ENCODE measurements around the gene SYT9.

Gene SYT9

GRCh38 chr11:7251836-7252682, at the start of gene SYT9:
Gene SYT9, plus strand, starts transcription at chr11:7251904. Its CDS starts 283 bp downstream, at chr11:7252187.
- in situ Hi-C loops (cut with MboI; ENCODE audit: low sequenced_read_pairs), result no loop called here

GRCh38 chr11:7202412-7202811, 49.3 kb upstream of the SYT9 start:
- in situ Hi-C loops (cut with MboI; ENCODE audit: low sequenced_read_pairs), result no loop called here

- in situ Hi-C loops (cut with MboI; ENCODE audit: low sequenced_read_pairs), result no loop called here
These were observed 46.9 kb upstream of the SYT9 start for GRCh38 chr11:7204778-7205177.

GRCh38 chr11:7208391-7208790, 43.3 kb upstream of the SYT9 start:
- in situ Hi-C loops (cut with MboI; ENCODE audit: low sequenced_read_pairs), result no loop called here

GRCh38 chr11:7219491-7219890, 32.2 kb upstream of the SYT9 start:
- in situ Hi-C loops (cut with MboI; ENCODE audit: low sequenced_read_pairs), result no loop called here

- in situ Hi-C loops (cut with MboI; ENCODE audit: low sequenced_read_pairs), result no loop called here
These were observed 31.1 kb upstream of the SYT9 start for GRCh38 chr11:7220636-7221035.

GRCh38 chr11:7222619-7223018, 29.1 kb upstream of the SYT9 start:
- in situ Hi-C loops (cut with MboI; ENCODE audit: low sequenced_read_pairs), result no loop called here

GRCh38 chr11:7239877-7240276, 11.8 kb upstream of the SYT9 start:
- in situ Hi-C loops (cut with MboI; ENCODE audit: low sequenced_read_pairs), result no loop called here

GRCh38 chr11:7245341-7245740, 6.4 kb upstream of the SYT9 start:
- in situ Hi-C loops (cut with MboI; ENCODE audit: low sequenced_read_pairs), result no loop called here

- in situ Hi-C loops (cut with MboI; ENCODE audit: low sequenced_read_pairs), result no loop called here
These were observed 5.5 kb upstream of the SYT9 start for GRCh38 chr11:7246179-7246578.

GRCh38 chr11:7250166-7250565, 1.5 kb upstream of the SYT9 start:
- in situ Hi-C loops (cut with MboI; ENCODE audit: low sequenced_read_pairs), result no loop called here

- in situ Hi-C loops (cut with MboI; ENCODE audit: low sequenced_read_pairs), result no loop called here
These were observed 243 bp upstream of the SYT9 start for GRCh38 chr11:7251487-7251835.

GRCh38 chr11:7252683-7253213, 1.0 kb downstream of the SYT9 start:
- in situ Hi-C loops (cut with MboI; ENCODE audit: low sequenced_read_pairs), result no loop called here

- in situ Hi-C loops (cut with MboI; ENCODE audit: low sequenced_read_pairs), result no loop called here
These were observed 2.1 kb downstream of the SYT9 start for GRCh38 chr11:7253800-7254199.

- in situ Hi-C loops (cut with MboI; ENCODE audit: low sequenced_read_pairs), result no loop called here
These were observed 3.1 kb downstream of the SYT9 start for GRCh38 chr11:7254731-7255291.

- in situ Hi-C loops (cut with MboI; ENCODE audit: low sequenced_read_pairs), result no loop called here
These were observed 5.2 kb downstream of the SYT9 start for GRCh38 chr11:7256943-7257342.

- in situ Hi-C loops (cut with MboI; ENCODE audit: low sequenced_read_pairs), result no loop called here
These were observed 6.0 kb downstream of the SYT9 start for GRCh38 chr11:7257724-7258123.

- in situ Hi-C loops (cut with MboI; ENCODE audit: low sequenced_read_pairs), result no loop called here
These were observed 9.9 kb downstream of the SYT9 start for GRCh38 chr11:7261578-7261977.

GRCh38 chr11:7262672-7263071, 11.0 kb downstream of the SYT9 start:
- in situ Hi-C loops (cut with MboI; ENCODE audit: low sequenced_read_pairs), result no loop called here

- in situ Hi-C loops (cut with MboI; ENCODE audit: low sequenced_read_pairs), result no loop called here
These were observed 12.1 kb downstream of the SYT9 start for GRCh38 chr11:7263842-7264241.

GRCh38 chr11:7268758-7269157, 17.1 kb downstream of the SYT9 start:
- in situ Hi-C loops (cut with MboI; ENCODE audit: low sequenced_read_pairs), result no loop called here

GRCh38 chr11:7270233-7270865, 18.6 kb downstream of the SYT9 start:
- in situ Hi-C loops (cut with MboI; ENCODE audit: low sequenced_read_pairs), result no loop called here

Measured in HL-60/S4 treated with phorbol 12-myristate 13-acetate at 8.2 ng/mL for 4 days and 3 days (cell line).